Stimulated activated CD4-positive, alpha-beta T cell treated with anti-CD3 and anti-CD28 coated beads, TNF-alpha, amount 100 ng/mL, for 1 hour (primary cell): ENCODE measurements around the gene SLC25A11.

ENCODE experiments used
- DNase-seq, 3 donors: peaks; one replicate each; pipeline ENCODE4 v3.0.0-alpha.2; 2020; ENCODE audit warnings: low read depth in 3 of 3, low spot score in 1 of 3

The SLC25A11 gene, protein sequence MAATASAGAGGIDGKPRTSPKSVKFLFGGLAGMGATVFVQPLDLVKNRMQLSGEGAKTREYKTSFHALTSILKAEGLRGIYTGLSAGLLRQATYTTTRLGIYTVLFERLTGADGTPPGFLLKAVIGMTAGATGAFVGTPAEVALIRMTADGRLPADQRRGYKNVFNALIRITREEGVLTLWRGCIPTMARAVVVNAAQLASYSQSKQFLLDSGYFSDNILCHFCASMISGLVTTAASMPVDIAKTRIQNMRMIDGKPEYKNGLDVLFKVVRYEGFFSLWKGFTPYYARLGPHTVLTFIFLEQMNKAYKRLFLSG

DNA sequence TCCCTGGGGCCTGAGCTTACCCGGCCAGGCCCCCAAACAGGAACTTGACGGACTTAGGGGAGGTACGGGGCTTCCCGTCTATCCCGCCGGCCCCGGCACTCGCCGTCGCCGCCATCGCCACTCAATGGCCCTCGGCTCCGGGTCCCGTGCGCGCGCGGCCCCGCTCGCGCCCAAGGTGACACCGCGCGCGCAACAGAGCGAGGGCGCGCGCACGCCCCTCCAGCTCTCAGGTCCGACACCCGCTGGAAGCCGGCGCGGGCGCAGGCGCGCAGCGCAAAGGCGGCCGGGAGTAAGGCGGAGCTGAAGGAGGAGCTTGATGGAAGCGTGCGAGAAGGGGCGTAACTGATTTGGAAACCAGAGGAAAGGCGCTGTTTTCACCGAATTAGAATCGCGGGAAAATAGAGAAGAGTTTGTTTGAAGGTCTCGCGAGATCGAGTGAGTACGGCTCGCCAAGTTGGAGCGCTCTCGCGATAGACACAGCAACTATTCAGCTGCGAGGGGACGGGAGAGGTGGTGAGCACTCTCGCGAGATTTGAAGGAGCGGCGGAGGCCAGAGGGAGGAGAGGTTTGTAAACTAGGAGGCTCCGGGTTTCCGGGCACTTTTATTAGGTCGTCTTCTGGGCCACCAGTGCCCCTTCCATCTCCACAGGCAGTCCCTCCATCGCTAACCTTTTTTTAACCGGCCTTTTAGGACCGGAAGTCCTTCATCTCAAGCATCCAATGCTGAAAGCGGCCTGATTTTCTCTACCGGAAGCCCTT is at the start of gene SLC25A11, which contains the start of gene RNF167:
Gene SLC25A11, minus strand, starts transcription at position 251 of the 759 bp plus-strand sequence. Its CDS starts 136 bp downstream, at position 115.
Gene RNF167, plus strand, starts transcription at position 473 of the 759 bp plus-strand sequence. CDS start 642 bp downstream, outside the sequence.
- peak; percentile 83 to 92 (median 90) for DNase-seq

DNA sequence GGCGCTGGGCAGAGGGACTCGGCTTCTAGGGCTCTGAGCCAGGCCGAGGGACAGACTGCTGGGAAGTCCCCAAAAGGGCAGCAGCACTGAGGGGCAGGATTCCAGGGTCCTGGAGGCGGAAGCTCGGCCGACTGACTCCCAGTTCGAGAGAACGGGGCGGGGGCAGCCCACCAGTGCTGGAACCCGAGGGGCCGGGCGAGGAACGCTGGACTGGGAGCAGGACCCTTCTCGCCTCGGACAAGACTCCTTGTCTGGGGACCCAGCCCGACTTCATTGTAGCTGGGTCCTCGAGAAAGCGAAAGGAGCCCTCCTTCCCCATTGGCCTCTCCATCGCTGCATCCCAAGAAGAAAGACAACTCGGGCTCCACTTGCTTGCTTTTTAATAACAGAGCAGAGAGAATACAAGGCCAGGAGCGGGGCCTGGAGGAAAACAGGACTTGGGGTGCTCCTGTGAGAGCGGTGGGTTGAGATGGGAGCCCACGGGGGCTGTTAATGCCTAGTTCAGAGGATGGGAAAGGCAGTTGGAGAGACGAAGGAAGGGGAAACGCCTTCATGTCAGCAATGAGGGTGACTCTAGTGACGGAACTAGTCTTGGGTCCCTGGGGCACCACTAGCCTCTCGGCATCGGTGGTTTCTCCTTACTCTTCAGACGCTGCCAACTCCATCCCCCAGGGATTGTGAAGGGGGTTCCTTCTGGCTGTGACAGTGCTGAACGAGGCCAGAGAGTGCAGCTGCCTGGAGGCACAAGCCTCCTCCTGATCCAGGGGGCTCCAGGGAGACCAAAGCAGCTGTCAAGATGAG is 48.1 kb upstream of the SLC25A11 start:
- DNase-seq, result no peak

DNA sequence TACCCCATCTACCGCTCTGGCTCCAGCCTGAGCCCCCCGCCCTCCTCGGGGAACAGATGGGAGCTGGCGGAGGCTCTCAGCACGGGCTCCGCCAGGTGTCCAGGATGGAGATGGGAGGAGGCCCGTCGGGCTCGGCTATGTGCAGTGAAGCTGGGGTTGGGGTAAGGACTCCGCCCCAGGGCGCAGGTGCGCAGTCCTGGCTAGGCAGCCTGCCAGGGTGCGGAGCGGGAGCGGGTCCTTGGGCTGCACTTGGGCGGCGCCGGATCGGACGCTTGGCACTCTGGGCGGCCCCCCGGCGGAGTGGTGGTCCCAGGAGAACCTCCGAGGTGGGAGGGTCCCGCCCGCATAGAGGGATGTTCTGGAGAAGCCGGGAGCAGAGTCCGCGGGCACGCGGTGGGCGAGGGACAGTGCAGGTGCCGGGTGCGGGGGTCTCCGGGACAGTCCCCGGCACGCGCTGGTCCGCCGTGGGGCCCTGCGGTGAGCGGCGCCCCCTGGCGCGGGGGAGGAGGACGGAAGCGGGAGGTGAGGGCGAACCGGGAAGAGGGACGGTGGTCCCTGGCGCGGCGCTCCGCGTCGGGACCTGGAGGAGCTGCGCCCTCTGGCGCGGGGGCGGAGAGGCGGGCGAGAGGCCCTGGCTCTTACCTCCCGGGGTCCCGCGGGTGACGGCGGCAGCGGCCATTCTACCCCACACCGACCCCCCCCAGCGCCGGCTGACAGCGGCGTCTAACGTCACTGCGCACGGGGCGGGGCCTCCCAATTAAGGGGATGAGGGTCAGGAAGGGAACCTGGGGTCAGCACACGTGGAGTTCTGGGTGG is 47.3 kb upstream of the SLC25A11 start, which contains the start of gene CAMTA2:
Gene CAMTA2, minus strand, starts transcription at position 725 of the 816 bp plus-strand sequence. CDS start 1,453 bp downstream, outside the sequence.
- DNase-seq, result peak; percentile 65 to 86 (median 65)

DNA sequence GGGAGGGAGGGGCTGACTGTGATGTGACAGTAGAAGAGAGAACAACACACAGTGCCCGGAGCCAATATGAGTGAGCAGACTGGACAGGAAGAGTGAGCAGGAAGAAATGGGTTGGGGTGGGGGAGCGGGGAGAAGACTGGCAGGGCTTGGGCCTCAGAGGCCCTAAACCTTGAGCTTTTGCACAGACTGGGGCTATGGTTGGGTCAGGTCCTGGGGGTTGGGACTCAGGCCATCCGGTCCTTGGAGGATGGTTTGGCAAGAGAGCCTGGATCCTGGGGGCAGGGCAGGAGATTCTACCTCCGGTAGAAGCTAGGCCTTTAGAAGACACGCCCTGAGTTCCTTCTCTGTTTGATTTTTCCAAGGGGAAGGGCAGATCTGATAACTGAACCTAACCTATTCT is 46.6 kb upstream of the SLC25A11 start:
- no peak for DNase-seq

DNA sequence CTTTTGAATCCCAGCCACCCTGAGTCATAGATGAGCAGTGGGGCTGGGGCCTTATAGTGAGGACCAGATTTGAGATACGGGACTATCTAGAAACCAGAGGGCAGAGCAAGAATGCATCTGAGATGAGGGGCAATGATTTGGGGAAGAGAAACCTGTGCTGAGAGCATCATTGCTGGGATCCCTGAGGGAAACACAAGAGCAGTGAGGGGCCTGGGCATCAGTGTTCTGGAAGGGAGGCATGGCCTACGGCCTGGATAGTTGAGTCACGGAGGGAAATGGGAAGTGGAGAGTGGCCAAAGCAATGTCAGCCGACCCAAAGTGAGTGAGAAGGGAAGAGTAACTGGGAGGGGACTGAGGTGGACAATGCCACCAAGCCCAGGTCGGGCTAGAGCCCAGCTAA is 42.5 kb upstream of the SLC25A11 start:
- no peak for DNase-seq

DNA sequence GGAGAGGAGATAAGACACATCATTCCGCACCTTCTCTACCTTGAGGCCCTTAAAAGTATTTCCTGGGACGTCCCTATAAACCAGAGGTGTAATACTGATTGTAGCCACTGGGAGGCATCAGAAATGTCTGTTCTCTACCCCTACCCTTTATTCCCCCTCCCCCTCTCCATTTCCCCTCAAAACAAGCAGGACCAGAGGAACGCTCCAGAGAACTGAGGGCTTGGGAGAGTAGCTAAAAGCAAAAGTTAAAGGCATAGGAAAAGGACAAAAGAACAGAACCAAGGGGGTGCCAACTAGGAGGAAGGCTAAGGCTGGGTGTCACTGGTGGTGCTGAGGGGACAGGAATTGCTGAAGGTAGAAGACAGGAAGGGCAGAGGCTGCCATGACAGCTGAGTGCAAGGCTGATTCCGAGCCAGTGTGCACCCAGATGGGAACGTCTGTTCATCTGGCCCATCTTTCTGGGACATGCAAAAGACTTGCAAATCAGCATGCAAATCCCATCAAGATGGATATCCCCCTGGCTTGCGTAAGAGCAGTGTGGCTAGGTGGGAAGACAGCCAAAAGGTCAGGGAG is 40.9 kb upstream of the SLC25A11 start:
- no peak for DNase-seq

DNA sequence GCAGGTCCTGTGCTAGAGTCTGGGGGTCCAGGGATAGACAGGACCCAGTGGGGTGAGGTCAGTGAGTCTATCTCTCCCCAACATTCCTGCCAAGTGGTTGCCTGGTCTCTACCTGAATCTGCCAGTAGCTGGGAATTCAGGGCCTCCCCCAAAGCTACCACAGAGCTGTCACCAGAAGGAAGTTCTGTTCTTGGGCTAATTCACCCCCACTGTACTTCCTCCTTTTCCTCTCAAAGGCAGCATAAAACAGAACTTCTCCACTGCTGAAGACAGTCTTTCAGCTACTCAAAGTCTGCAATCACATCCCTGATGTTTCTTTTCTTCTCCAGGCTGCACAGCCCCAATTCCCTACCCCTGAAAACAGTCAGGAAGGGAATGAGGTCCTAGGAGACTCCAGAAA is 38.9 kb upstream of the SLC25A11 start:
- DNase-seq, result no peak

DNA sequence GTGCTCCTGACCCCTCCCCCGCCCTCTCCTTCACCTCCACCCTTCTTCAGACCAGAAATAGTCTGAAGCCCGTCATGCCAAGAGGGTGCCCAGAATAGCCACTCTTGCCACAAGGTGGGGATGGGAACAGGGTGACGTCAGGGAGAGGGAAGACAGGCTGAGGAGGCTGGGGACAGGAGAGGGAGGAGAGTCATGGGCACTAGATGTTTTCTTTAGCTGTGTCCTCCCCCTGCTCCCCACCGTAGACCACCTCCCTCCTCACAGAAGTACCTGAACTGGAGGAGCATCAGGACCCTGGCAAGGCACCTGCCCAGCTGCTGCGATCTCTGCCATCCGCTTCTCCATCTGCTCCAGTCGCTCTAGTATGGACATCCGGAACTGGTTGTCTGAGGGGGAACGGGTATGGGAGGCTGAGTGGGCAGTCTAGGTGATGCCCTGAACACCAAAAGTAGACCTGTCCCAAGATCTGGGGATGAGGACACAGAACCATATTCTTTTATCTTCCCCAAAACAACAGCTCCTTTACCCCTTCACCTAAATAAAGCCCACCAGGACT is 34.3 kb upstream of the SLC25A11 start:
- no peak for DNase-seq

DNA sequence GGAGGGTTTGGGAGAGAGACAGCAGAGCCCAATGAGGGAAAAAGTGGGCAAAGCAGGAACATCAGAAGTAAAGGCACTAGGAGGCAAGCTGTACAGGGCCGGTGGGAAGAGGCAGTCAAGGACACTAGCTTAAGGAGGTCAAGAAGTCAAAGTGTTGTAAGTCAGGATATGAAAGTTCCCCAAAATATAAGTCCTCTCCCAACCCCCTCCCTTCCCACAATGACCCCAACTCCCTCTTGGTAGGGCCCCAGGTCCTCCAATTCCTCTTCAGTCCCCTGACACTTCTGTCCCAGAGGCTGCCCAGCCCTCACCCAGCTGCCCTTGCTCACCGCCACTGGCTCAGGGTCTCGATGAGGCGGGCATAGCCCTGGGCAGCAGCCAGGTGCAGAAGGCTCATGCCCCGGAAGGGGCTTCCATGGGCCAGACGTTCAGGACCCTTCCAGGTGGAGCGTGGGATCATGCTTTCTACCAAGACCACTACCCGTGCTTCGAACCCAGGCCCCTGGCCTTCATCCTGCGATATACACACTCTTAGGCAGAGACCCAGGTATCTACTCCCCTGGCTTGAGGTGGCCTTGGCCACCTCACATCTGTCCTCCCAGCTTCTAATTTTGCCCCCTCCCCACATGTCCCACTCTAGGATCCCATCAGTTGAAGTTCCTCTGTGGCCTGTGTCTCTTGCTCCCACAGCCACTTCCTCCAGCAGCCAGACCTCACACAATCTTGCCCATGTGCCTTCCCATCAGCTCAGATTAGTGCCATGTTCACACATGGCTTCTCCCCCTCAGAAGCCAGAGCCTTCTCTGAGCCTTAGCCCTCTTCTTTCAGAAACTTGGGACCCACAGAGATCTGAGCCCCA is 33.6 kb upstream of the SLC25A11 start:
- DNase-seq, result no peak

DNA sequence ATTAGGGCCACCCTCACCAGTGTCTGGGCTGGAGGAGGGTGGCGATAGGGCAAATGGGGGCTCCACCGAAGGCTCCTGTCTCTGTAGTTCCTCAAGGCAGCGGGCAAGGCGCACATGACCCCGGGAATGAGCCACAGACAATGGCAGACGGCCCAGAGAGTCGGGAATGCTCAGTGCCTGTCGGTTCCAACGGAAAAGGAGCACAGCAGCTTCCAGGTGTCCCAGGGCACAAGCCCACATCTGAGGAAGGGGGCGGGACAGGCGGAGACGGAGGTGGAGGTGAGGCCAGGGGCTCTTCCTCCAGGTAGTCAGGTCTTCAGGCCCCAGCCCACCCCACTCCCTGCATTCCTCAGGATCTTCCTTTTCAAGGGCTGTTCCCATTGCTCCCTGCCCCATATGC is 32.9 kb upstream of the SLC25A11 start:
- DNase-seq, result no peak

DNA sequence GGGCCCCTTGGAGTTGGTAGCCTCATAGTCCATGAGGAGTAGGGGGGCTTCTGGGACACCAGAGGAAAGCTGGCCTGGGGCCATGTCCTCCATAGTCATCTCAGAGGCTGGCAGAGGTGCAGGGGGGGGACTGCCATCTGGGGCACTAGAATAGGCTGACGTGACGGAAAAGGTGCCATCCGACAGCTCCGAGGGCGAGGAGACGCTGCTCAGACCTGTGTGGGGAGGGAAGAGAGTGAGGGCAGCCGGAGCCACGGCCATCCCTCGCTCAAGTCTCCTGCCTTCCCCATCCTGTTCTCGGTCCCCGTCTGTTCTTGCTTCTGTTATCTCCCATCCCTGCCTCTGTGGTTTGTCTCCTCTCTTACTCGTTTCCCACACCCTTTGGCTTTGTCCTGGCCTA is 32.5 kb upstream of the SLC25A11 start:
- no peak for DNase-seq

DNA sequence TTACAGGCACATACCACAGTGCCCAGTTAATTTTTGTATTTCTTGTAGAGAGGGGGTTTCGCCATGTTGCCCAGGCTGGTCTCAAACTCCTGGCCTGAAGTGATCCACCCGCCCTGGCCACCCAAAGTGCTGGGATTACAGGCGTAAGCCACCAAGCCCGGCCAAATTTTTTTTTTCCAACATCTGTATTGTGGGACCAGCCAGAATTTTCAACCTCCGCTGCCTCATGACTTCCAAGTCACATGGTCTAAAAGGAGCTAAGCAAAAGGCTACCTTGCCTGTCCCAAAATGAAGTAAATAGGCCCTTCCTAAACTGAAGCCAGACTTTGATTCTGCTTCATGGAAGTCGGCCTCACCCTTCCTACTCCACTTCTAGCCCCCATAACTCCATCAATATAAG is 32.0 kb upstream of the SLC25A11 start:
- DNase-seq, result no peak

DNA sequence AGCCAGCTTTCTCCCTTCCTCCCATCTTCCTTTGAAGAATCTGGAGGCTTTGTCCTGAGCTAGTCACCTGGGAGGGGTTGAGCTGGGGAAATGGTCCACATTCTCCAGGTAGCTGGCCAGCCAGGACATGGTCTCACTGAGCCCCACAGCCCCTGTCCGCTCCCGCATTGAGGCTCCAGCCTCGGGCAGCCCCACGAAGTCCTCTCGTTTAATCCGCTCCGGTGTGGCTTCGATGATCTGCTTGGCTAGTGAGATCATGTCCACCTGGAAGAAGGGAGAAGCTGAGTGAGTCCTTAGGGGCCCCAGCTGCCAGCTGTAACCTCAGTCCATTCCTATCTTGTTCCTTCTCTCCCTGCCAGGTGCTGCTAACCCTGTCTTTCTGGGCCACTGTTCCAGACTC is 30.4 kb upstream of the SLC25A11 start:
- DNase-seq, result no peak

DNA sequence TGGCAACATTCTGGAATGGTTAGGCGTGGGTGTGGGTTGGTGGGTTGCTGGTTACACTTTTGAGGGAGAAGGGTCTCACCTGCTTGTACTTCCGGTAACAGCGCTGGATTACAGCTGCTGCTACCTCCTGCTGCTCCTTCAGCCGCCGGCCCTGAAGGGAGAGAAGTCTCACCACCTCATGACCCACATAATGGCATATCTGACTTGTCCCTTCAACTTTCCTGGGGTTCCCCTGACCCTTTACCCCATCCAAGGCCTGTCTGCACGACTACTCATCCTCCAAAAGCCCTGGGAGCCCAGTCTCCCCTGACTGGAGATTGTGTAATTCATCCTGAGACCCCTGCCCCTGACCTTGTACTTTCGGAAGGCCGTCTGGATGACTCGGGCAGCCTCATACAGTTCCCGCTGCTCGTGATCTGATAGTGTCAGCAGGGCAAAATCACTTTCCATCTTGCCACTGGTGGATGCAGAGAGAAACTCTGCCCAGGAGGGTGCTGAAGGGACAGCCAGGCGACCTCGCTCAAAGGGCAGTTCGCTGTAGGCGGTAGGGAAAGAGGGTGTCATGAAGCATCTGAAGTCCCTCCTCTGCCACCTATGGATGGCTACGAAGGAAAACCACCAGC is 29.8 kb upstream of the SLC25A11 start:
- peak in 1 of 3 donors; percentile 8 for DNase-seq

DNA sequence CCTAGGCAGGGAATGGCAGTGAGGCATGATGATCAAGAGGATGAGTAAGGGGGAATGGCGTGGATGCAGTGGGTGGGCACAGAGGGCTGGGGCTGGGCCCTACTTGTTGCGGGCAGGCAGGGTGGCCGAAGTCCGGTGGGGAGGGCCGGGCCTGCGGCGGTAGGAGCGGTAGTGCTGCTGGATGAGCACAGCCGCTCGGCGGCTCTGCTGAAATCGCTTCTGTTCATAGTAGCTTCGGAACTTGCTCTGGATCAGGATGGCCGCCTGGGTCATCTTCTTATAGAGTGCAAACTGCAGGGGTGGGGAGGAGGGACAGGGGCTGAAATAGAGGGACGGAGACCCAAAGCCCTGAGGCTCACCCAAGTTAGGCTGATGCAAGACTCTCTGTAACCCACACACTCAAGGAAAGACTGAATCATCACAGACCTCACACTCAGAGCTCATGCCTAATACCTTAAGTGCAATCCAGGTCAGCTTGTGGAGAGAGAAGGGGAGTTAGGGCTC is 29.3 kb upstream of the SLC25A11 start:
- DNase-seq, result peak in 1 of 3 donors; percentile 29

DNA sequence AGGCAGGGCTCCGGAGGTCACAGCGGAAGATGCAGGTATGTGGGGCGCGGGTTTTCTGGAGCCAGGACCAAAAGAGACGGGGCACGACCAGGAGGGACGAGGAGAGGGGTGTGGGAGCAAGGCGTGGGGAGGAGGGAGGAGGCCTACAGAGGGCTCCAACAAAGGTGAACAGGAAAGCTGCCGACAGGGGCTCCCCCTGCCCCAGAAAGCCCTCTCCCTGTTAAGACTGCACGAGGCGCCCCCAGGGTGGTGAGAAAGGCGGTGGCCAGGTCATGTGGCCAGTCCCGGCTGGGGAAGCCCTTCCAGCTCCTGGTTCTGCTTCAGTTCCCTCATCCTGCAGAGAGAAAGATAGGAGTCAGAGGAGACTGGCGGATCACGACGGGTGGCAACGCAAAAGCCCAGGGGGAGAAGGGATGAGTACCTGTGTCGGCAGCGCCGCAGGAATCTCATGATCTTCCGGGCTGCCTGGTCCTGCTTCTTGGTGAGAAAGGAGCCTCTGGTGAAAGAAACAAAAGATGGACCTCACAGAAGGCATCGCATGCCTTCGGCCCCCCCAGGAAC is 28.7 kb upstream of the SLC25A11 start:
- peak in 1 of 3 donors; percentile 18 for DNase-seq

DNA sequence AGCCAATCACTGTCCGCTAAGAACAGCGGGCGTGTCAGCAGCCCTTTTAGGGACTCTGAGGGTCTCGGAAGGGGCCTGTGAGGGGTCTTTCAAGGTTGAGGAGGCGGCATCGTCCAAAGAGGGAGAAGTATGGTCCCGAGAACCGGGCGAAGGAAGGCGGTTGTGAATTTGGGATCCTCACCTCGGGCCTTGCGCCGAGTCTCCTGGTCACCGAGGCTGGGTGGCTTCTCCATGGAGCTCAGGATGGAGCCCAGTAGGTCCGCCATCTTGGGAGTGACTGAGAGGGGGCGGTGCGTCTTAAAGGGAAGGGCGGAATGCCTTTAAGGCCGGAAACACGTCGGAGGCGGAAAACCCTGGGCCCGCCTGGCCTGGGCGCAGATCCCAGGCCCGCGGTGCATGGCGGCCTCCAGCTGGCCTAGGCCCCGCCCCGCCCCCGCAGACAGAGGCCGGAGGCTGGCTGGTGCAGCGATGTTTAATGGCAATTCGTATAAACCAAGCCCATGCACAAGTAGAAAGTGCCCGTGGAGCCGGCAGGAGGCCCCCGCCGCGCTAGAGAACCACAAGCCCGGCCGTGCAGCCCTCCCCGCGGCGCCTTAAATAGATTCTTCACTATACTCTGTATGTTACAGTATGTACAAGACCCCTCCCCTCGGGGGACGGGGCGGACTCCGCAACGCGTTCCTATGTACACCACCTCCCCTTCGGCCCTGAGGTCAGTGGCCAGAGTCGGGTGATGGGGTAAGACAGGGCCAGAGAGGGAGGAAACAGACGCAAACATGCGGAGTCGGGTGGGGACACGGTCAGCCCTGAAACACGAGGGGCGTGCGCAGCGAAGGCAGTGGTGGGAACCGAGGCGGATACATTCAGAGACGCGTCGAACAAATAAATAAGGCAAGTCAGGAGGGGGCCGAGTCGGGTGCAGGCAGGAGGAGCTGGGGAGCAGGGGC is 28.0 kb upstream of the SLC25A11 start, which contains the start of gene SPAG7:
Gene SPAG7, minus strand, starts transcription at position 279 of the 947 bp plus-strand sequence. Its CDS starts 13 bp downstream, at position 266.
- peak; percentile 86 to 92 (median 89) for DNase-seq
